ENCODE results near the gene B4GAT1. TPM values are rescaled to one million over a fixed set of nuclear protein-coding genes. Genes with fewer than 3 reads are reported as not detected.

B4GAT1 gene
- total RNA-seq, 1 donor from 2014 or later, result 42.7 TPM

- Mint-ChIP-seq H3K27me3 (ENCODE audit: unreplicated experiment) (peaks cover 8% of the 10 kb centered on the region), H3K4me1 (ENCODE audit: low read depth, unreplicated experiment) (peaks cover 20% of the 10 kb centered on the region), H3K36me3 (ENCODE audit: unreplicated experiment) (no peaks in the 10 kb centered on the region), H3K4me3 (ENCODE audit: unreplicated experiment) (no peak overlapping the region), H3K9me3 (ENCODE audit: unreplicated experiment) (peaks cover 6% of the 10 kb centered on the region), H3K27ac (ENCODE audit: unreplicated experiment) (peak overlapping the region; percentile 89)
- TF ChIP-seq CTCF (IDR thresholded peaks at IDR 0.05; ENCODE audit: partially characterized antibody, unreplicated experiment), result no peak
- no peak for DNase-seq
These were observed 8.2 kb downstream of the B4GAT1 start for GRCh38 chr11:66339162-66339675.

- Mint-ChIP-seq H3K4me3 (ENCODE audit: unreplicated experiment) (no peak overlapping the region), H3K27ac (ENCODE audit: unreplicated experiment) (peak overlapping the region; percentile 93), H3K27me3 (ENCODE audit: unreplicated experiment) (peaks cover 10% of the 10 kb centered on the region), H3K36me3 (ENCODE audit: unreplicated experiment) (no peaks in the 10 kb centered on the region), H3K4me1 (ENCODE audit: low read depth, unreplicated experiment) (peaks cover 19% of the 10 kb centered on the region), H3K9me3 (ENCODE audit: unreplicated experiment) (peaks cover 6% of the 10 kb centered on the region)
- no peak for DNase-seq
- TF ChIP-seq CTCF (IDR thresholded peaks at IDR 0.05; ENCODE audit: partially characterized antibody, unreplicated experiment), result no peak
These were observed 8.9 kb downstream of the B4GAT1 start for GRCh38 chr11:66338276-66339161.

- Mint-ChIP-seq H3K9me3 (ENCODE audit: unreplicated experiment) (peaks cover 2% of the 10 kb centered on the region), H3K27ac (ENCODE audit: unreplicated experiment) (peak overlapping the region; percentile 93), H3K36me3 (ENCODE audit: unreplicated experiment) (no peaks in the 10 kb centered on the region), H3K4me3 (ENCODE audit: unreplicated experiment) (peak overlapping the region; percentile 75), H3K27me3 (ENCODE audit: unreplicated experiment) (peaks cover 10% of the 10 kb centered on the region), H3K4me1 (ENCODE audit: low read depth, unreplicated experiment) (peaks cover 18% of the 10 kb centered on the region)
- peak; percentile 62 for DNase-seq
- TF ChIP-seq CTCF (IDR thresholded peaks at IDR 0.05; ENCODE audit: partially characterized antibody, unreplicated experiment), result no peak
These were observed 10.1 kb downstream of the B4GAT1 start for GRCh38 chr11:66337103-66337899.

DNA sequence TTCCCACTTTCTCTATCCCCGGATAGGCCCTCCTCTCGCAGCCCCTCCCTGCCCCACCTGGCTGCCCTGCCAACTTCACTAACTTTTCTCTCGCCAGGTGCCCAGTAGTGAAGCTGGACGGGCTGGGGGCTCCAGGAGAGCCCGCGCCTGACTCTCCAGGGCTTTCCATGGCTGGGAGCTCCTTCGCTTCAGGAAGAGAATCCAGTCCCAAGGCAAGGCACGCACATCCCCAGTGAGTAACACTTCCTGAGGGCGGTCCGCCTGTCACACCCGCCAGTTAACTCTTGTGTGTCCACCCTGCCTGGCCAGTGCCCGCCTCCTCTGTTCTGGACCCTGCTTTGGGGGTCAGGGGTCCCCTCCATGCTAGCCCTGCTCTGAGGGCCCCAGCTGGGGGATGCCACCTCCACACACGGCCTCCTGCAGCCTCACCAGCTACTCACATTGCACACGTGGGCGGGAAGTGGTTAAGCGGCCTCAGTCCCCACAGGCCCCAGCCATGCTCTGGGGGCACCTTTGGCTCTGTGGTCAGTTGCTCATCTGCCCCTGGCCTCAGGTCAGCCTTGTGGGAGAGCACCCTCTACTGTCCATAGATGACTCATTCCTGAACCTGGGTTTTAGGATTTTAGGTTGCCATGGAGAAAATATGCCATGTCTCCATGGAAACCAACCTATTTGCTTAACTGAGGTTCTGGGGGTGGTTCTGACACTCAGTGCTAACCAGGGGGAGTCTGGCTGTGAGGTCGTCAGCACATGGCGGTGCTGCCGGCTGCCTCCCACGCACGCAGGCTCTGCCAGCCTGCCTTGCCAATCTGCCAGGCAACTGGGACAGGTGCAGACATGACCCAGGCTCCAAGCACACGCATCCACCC, 11.0 kb downstream of the B4GAT1 start, which contains the start of gene RIN1:
Gene RIN1 (minus strand): TSS at position 201 of the 869 bp plus-strand sequence. CDS start 32 bp downstream, at position 169.
- Mint-ChIP-seq H3K4me1 (ENCODE audit: low read depth, unreplicated experiment) (peaks cover 18% of the 10 kb centered on the region), H3K27ac (ENCODE audit: unreplicated experiment) (peak within 1 kb of the TSS; percentile 93), H3K36me3 (ENCODE audit: unreplicated experiment) (no peaks in the 10 kb centered on the region), H3K9me3 (ENCODE audit: unreplicated experiment) (no peaks in the 10 kb centered on the region), H3K27me3 (ENCODE audit: unreplicated experiment) (peaks cover 10% of the 10 kb centered on the region), H3K4me3 (ENCODE audit: unreplicated experiment) (peak within 1 kb of the TSS; percentile 75)
- DNase-seq, result peak; percentile 61
- no peak for TF ChIP-seq CTCF (IDR thresholded peaks at IDR 0.05; ENCODE audit: partially characterized antibody, unreplicated experiment)
